ENCODE data around the gene PLIN1.

GRCh38 chr15:89633585-89633984 lies 45.6 kb downstream of the PLIN1 start:
- no peak for TF ChIP-seq CTCF (IDR thresholded peaks at IDR 0.05 in 8 of 11, conservative IDR thresholded peaks at IDR 0.05 in 3 of 11)
- no peak for TF ChIP-seq POLR2A (IDR thresholded peaks at IDR 0.05)
